GM21367 (cell line): ENCODE measurements around the gene NUDT14.

Experiments
- ATAC-seq: cut with Tn5 transposase; IDR thresholded peaks from one replicate; pipeline ENCODE4 v1.9.1; 2021; ENCODE audit not compliant: unreplicated experiment

The NUDT14 gene

DNA sequence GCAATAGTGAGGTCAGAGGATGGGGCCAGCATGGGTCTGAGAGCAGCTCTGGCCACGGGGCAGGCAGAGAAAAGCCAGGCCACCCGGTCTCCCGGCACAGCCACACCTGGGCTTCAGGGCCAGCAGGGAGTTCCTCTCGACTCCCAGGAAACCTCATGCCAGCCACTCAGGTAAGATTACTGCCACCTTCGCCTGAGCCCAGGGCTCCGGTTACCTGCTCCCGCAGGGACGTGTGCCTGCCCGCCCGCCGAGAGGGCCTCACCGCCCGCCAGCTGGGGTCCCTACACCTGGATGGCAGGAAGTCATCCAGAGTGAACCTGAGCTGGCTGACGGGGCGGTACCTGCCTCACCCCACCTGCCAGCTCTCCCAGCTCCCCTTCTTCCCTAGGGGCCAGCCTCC lies 19.8 kb downstream of the NUDT14 start:
- no peak for ATAC-seq

DNA sequence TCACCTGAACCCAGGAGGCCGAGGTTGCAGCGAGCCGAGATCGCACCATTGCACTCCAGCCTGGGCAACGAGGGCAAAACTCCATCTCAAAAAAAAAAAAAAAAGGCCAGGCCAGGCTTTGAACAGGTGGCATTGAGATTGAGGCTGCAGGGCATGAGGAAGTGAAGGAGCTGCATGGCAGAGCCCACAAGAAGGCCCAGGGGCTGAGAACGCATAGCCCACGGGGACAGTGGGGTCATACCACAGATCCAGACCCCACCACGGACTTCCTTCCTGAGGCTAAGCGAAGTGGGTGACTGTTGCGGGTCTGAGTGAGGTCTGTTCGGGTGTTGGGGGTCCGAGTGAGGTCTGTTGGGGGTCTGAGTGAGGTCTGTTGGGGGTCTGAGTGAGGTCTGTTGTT lies 20.3 kb downstream of the NUDT14 start:
- ATAC-seq = no peak

DNA sequence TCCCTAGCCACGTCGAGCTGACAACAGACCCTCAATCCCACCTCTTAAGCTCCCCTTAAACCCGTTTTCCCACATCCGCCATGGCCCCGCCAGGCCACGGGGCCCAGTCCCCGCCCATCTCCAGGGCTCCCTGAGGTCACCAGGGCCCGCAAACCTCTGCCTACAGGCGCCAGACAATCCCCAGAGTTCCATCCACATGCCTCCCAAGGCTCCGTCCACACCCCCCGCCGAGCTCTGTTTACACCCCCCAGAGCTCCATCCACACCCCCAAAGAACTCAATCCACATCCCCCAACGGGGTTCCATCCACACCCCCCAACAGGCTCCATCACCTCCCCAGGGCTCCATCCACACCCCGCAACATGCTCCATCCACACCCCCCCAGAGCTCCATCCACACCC lies 21.8 kb downstream of the NUDT14 start:
- no peak for ATAC-seq

DNA sequence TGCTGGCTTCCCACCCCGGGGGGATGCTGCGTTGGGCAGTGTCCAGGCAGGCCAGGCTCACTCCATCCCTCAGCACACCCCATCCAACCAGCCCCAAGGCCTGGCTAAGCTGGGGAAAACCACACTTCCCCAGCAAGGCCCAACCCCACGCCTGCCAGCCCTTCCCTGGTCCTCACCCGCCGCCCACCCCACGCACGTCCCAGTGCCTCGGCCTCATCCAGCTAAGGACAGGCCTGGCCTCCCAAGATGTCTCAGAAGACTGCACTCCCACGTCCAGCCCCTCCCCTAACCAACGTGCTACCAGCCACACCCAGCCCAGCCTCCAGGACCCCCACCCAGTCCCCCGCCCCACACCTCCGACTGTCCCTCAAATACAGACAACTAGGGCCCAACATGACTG lies 22.3 kb downstream of the NUDT14 start:
- ATAC-seq = no peak

DNA sequence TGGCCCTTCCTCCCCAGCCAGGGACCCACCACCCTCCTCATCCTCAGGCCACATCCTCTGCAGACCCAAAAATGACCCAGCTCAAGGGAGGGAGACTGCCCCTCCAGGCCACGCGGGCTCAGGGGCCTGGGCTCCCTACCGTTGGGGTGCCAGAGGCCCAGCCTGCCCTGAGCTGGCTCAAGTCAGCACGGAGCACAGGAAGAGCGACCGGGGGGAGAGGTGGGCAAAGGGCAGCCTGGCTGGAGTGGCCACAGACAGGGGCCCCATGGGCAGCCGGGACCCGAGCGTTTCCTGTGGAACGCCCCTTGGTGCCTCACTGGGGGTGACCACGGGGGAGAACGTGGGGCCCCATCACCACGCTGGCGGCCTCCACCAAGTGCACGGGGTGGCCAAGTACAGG lies 23.2 kb downstream of the NUDT14 start:
- ATAC-seq = no peak

DNA sequence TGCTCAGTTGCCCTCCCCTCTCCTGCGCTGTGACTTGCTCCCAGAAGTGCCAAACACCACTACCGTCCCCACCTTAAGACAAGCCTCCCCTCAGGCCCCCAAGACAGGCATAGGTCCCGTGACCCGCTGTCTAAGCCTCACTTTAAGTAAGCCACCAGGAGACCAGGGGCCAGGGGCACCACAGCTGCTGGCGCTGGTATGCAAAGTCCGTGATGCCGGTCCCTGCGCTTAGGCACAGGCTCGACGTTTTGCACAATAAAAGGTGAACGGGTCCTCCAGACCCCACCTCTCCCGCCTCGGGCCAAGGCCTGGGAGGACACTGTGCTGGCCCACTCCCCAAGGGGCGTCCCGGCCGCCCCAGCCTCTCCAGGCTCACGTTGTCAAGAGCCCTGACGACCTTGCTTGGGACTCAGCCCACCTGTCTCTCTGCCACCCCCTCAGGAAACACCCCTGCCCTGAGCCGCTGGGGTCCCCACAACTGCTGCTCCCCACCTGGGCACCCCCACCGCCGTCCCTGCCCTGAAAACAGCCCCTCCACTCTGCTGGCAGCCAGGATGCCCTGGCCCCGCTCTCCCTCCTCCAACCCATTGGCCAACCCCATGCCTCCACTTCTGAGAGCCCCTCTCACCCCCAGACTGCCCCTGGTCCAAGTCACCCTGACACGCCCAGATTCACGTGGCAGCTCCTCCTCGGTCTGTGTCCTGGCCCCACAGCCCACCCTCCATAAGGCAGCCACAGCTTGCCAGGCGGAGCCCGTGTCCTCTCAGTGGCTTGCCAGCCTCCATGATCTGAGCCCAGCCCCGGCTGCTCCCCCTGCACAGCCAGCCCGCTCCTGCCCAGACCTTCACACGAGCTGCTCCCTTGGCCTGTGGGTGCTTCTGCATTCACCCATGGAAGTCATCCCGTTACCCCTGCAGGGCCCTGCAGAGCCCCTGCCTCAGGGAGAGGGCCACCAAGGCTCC lies 24.4 kb downstream of the NUDT14 start:
- ATAC-seq = no peak

DNA sequence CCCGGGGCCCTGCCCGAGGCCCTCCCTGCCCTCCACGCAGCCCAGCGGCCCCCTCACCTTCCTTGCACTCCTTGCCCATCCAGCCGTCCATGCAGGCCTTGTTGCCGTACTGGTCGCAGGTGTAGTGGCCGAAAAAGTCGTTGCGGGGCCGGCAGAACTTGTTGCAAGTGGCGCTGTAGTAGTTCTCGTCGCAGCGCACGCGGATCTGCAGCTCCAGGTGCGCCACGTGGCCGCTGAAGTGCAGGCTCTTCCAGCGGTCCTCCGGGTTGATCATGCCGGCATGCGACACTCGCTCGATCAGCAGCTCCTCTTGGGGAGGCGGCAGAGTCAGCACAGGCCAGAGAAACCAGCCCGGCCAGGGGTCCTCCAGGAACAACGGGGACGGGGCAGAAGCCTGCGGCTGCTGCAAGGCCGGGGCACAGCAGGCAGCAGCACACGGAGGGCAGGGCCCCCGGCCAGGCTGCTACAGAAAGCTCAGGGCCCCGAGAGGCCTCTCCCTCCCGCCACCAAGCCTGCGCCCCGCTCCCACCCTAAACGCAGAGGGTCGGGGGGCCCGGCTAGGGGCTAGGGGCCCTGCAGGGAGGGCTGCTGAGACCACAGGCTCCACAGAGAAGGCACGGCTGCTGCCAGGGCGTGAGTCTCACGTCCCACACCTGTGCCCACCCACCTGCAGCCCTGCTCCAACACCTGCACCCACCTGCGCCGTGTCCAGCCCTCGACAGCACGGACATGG lies 25.3 kb downstream of the NUDT14 start:
- ATAC-seq = no peak

DNA sequence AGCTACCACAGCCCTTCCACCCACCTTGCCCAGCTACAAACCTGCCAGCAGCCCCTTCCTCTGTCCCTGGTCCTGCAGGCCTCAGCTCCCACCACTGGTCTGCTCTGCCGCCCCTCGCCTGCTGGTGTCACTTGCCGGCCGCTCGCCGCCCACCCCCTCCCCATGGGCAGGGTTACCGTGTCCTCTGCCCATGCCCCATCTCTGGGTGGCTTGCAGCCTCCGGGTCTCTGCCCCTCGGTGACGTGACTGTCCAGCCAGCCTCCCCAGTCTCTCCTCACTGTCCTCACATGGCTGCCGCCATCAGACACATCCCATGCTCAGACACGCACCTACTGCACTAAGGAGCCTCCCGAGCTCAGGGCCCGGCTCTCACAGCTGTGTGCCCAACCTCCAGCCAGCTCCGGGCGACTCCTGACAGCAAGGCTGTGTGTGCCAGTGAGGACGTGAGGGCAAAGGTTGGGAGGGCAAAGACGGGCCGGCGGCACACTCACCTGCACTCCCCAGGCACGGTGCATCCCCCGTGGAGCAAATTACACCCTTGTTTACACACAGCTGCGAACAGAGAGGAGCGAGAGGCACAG lies 26.0 kb downstream of the NUDT14 start:
- no peak for ATAC-seq

DNA sequence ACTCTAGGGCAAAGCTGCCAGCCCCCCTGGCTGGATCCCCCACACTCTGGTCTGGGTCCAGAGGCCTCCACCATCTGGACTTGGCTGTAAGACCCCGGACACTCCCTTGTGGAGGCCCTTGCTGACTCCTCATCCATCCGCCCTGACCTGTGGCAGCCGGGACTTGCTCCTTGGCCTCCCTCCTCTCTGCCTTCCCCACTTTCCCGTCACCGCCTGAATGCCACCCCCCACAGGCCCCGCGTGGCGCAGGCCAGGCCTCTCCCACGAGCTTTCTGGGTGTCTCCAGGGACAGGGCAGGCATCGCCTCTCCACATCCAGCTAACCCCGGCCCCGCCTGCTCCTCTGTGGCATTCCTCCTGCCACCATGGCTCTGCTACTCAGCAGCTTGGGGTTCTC lies 26.6 kb downstream of the NUDT14 start:
- no peak for ATAC-seq

DNA sequence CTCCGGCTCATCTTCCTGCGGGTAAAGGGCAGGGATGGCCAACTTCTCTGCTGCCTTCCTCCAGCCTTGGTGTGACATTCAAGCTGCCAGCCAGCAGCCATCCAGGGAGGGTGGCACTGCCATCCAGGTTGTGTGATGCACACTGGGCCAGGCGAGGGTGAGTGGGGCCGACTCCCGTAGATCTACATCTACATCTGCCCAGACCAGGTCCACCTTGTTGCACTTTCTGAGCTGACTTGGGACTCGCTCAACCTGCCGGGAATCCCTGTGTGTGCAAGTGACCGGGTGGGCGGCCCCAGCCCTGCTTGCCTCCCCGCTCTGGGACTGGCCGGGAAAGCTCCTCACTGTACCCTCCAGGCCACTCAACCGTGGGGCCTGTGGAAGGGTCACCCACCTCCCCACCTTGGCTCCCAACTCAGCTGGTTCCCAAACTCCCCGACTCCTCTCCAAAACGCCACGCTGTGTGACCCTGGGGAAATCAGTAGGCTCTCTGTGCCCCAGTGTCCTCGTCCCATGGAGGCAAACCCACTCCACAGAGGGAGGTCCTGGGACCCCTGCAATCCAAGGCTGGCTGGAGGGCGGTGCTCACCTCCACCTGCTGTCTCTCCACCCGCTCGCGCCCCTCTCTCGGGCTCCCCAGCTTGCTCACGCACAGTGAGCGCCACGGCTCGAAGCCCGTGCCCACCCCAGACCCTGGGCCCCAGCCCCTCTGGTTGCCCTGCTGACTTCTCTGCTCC lies 27.2 kb downstream of the NUDT14 start:
- ATAC-seq = no peak

DNA sequence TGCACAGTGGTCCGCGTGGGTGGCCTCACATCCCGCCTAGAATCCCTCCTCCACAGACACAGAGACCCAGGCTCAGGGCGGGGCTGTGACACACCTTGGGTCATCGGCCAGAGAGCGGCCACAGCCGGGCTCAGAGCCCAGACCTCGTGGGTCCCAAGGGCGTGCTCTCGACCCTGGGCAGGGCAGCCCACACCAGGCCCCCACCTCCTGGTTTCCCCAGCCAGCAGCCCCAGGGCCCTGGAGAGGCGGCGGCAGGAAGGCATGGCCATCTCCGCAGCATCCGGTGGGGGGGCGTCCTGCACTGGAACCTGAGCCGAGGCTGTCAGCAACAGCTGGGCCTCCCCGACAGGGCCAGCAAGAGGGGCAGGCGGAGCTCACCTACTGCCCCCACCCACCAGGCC lies 27.8 kb downstream of the NUDT14 start:
- no peak for ATAC-seq

DNA sequence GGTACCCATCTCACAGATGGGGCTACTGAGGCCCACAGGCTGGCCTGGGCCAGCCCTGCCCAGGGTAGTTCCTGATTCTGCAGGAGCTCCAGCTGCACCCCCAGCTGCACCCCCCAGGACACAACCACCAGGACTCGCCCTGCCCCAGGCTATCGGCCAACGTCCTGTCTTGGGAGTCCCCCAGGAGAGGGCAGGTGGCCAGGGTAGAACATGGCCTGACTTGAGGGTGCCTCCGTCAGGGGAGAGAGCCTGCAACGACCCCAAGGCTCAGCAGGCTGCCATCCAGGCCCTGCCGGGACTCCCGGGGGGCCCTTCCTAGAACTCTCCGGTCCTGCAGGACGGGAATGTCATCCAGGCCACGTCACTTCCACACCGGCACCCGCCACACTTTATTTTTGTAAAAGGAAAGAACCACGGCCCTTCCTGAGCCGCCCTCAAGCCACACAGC lies 28.3 kb downstream of the NUDT14 start:
- ATAC-seq = no peak

DNA sequence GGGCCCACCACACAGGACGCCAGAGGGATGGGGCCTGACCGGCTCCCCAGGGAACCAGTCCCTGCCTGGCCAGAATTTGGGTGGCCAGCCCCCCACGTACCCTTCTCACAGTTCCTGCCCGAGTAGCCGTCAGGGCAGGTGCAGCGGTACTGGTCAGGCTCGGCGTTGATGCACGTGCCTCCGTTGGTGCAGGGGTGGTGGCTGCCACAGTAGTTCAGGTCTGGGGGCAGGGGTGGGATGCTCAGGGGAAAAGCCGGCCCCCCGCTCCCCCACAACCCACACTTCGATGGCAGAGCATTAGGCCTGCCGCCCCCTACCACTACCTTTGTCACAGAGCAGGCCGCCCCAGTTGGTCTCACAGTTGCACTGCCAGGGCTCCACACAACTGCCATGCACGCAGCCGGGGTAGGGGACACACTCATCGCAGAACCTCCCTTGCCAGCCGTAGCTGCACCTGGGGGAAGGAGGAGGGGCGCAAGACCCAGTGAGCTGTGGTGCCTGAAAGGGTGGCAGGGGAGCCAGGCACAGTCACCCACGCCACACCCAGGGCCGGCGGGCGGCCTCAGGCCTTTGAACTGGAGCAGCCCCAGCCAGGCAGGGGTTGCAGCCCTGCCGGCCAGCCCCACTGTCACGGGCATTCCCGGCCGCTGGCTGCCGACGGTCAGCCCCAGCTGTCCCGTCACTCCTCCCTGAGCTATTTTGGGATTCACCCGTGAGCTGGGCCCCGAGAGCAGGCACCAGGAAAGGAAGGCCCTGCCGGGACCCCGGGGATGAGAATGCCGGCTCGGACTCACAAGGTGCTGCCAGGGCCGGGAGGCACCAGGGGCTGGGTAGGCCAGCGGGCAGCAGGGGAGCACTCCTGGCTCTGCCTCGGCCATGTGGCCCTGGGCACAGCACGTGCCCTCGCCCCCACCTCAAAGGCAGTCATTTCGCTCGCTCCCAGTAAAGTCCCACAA lies 29.0 kb downstream of the NUDT14 start:
- no peak for ATAC-seq

DNA sequence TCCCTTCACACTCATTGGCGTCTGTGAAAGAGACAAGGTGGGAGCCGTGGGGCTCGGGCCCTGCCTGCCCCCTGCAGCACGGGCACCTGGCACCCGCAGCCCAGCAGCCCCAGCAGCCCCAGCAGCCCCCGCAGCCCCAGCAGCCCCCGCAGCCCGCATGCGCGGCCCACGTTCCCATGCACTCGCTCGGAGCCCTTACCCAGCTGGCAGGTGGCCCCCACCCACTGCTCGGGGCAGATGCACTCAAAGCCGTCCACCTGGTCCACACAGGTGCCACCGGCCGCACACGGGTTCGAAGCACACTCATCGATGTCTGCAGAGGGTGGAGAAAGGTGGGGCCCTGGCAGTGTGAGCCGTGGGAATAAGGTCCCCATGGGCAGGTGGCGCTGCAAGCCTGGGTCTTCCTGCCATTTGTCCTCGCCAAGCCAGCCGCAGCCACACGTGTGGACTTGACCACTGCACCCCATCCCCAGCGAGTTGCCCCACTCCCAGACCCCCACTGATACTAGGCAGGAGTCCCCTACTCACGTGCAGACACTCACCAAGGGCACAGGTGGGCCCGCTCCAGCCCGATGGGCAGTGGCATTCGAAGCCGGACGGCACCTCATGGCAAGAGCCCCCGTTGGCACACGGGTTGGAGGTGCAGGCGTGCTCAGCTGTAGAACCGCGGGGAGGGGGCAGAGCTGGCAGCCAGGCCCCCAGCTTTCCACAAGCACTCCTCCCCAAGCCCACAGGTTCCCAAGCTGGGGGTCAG lies 29.9 kb downstream of the NUDT14 start:
- ATAC-seq = no peak

DNA sequence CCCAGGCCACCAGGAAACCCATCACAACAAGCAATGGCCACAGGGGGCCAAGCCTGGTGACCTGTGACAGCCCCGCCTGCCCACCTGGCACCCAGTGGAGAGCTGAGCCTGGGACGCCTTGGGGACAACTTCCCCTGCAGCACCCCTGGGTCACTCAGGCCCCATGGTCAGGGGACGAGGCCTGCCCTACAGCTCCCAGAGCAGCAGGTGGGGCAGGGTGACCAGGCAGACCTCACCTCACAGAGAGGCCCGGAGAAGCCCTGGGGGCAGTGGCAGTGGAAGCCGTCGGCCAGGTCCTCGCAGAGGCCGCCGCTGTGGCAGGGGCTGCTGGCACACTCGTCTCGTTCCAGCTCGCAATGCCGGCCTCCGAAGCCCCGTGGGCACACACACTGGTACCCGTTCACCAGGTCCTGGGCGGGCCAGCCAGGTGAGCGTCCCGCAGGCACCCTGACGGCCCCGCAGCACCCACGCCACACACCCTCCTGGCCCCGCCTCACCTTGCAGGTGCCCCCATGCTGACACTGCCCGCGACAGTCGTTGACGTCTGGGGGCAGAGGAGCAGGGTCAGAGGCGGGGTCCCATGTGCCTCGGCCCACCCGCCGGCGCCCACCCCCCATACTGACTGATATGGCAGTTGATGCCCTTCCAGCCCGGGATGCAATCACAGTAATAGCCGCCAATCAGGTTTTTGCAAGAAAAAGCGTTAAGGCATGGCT lies 30.6 kb downstream of the NUDT14 start:
- no peak for ATAC-seq

DNA sequence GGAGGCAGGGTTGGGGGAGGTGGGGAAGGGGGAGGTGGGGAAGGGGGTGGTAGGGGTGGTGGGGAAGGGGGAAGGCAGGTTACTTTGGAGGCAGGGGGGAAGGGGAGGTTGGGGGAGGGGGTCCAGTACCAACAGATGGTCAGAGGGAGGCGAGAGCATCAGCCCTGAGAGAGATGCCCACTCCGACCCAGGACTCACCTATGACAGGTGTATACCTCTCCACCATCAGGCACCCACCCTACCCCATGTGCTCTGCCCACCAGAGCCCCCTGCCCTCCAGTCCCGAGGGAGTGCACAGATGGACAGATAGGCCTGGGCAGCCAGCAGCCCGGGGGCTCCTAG lies 31.1 kb downstream of the NUDT14 start:
- no peak for ATAC-seq

DNA sequence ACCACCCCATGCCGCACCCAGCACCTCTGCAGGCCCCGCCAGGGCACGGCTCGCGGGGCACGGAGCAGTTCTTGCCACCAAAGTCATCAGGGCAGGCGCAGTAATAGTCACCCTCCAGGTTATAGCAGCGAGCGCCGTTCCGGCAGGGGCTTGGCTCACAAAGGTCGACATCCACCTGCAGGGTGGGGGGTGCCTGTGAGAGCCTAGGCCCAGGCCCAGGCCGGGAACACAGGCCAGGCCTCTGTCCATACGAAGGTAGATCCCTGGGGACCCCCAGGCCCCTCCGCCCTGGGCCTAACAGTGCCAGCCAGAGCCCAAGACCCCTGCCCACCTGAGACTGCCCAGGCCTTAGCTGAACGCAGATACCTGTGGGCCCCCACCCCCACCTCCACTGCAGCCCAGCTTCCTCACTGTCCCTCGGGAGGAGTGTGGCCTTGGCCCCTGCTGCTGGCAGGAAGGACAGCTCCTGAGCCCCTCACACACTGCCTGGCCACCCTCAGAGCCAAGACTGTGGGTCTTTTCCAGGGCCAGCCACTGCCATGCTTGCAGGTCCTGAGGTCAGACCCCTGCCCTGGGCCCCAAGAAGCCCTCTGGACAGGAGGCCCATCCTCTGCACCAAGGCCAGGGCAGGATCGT lies 31.8 kb downstream of the NUDT14 start:
- no peak for ATAC-seq

DNA sequence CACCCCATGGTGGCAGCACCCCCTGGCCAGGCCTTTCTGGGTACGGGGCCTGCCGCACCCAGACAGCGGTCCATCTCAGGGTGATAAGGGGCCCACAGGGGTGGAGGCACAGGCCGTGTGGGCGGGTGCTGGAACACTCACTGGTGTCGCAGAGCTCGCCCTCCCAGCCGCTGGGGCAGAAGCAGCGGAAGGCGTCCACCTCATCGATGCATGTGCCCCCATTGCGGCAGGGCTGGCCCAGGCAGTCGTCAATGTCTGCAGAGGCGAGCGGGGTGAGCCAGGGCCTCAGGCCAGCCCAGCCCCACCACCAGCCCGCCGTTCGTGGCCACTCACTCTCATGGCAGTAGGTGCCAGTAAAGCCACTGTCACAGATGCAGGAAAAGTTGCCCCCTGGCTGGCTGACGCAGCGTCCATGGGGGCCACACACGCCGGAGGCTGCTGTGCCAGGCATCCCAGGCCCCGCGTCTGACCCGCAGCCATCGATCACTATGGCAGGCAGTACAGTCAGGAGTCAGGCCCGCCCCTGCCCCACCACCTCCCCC lies 32.4 kb downstream of the NUDT14 start:
- ATAC-seq = no peak
